Ishikawa (cell line): Measurements from ENCODE around the gene CYB5RL.

Experiments
- CEBPB ChIP-seq: IDR thresholded peaks from 2 replicates; pipeline ENCODE4 v1.6.1; 2012
- CREB1 ChIP-seq: IDR thresholded peaks from 2 replicates; pipeline ENCODE4 v1.6.1; 2012; ENCODE audit warnings: low read depth
- EGR1 ChIP-seq: IDR thresholded peaks from 2 replicates; pipeline ENCODE4 v1.6.1; 2012
- EP300 ChIP-seq: IDR thresholded peaks from 2 replicates; pipeline ENCODE4 v1.6.1; 2012; ENCODE audit warnings: borderline replicate concordance
- FOXM1 ChIP-seq: IDR thresholded peaks from 2 replicates; pipeline ENCODE4 v1.6.1; 2012; ENCODE audit warnings: low read depth, borderline replicate concordance
- NFIC ChIP-seq: IDR thresholded peaks from 2 replicates; pipeline ENCODE4 v1.6.1; 2012
- RAD21 ChIP-seq: IDR thresholded peaks from 2 replicates; pipeline ENCODE4 v1.6.1; 2012; ENCODE audit warnings: low read depth
- TAF1 ChIP-seq: IDR thresholded peaks from 2 replicates; pipeline ENCODE4 v1.6.1; 2012; ENCODE audit warnings: low read depth, mild to moderate bottlenecking
- TCF12 ChIP-seq: IDR thresholded peaks from 2 replicates; pipeline ENCODE4 v1.6.1; 2012; ENCODE audit warnings: low read depth
- TEAD4 ChIP-seq: IDR thresholded peaks from 2 replicates; pipeline ENCODE4 v1.6.1; 2012
- YY1 ChIP-seq: IDR thresholded peaks from 2 replicates; pipeline ENCODE4 v1.6.1; 2012; ENCODE audit warnings: low read depth
- ZBTB7A ChIP-seq: IDR thresholded peaks from 2 replicates; pipeline ENCODE4 v1.6.1; 2012; ENCODE audit warnings: low read depth
- TF ChIP-seq, protein P1 (sequence below): IDR thresholded peaks from 2 replicates; pipeline ENCODE4 v1.6.1; 2012
- TF ChIP-seq, protein P2 (sequence below): IDR thresholded peaks from 2 replicates; pipeline ENCODE4 v1.6.1; 2012; ENCODE audit warnings: low read depth, mild to moderate bottlenecking
- TF ChIP-seq, protein P3 (sequence below): IDR thresholded peaks from 2 replicates; pipeline ENCODE4 v1.6.1; 2012

Gene CYB5RL

DNA sequence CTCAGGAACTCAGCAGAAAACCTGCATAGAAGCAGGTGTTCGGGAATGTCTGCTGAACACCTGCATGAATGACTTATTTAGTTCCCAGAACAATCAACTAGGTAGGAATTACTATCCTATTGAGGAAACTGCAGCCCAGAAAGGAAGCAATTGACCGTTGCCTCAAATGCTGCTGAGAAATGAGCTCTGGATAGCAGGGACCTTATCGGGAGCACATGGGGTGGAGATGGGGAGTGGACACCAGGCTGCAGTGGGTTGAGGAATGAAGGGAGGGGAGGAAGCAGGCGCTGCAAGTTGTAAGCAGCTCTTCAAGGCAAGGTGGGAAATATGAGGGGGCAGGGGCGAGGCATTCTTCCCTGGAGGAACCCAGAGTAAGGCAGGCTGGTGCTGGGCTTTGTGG, 36.3 kb downstream of the CYB5RL start:
- TF ChIP-seq YY1 (no peak), CREB1 (no peak), TCF12 (no peak), FOXM1 (no peak), NFIC (no peak), TAF1 (no peak), ZBTB7A (no peak)
- TF ChIP-seq, protein P1, sequence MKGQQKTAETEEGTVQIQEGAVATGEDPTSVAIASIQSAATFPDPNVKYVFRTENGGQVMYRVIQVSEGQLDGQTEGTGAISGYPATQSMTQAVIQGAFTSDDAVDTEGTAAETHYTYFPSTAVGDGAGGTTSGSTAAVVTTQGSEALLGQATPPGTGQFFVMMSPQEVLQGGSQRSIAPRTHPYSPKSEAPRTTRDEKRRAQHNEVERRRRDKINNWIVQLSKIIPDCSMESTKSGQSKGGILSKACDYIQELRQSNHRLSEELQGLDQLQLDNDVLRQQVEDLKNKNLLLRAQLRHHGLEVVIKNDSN = no peak
- TF ChIP-seq, protein P2, sequence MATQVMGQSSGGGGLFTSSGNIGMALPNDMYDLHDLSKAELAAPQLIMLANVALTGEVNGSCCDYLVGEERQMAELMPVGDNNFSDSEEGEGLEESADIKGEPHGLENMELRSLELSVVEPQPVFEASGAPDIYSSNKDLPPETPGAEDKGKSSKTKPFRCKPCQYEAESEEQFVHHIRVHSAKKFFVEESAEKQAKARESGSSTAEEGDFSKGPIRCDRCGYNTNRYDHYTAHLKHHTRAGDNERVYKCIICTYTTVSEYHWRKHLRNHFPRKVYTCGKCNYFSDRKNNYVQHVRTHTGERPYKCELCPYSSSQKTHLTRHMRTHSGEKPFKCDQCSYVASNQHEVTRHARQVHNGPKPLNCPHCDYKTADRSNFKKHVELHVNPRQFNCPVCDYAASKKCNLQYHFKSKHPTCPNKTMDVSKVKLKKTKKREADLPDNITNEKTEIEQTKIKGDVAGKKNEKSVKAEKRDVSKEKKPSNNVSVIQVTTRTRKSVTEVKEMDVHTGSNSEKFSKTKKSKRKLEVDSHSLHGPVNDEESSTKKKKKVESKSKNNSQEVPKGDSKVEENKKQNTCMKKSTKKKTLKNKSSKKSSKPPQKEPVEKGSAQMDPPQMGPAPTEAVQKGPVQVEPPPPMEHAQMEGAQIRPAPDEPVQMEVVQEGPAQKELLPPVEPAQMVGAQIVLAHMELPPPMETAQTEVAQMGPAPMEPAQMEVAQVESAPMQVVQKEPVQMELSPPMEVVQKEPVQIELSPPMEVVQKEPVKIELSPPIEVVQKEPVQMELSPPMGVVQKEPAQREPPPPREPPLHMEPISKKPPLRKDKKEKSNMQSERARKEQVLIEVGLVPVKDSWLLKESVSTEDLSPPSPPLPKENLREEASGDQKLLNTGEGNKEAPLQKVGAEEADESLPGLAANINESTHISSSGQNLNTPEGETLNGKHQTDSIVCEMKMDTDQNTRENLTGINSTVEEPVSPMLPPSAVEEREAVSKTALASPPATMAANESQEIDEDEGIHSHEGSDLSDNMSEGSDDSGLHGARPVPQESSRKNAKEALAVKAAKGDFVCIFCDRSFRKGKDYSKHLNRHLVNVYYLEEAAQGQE = no peak

DNA sequence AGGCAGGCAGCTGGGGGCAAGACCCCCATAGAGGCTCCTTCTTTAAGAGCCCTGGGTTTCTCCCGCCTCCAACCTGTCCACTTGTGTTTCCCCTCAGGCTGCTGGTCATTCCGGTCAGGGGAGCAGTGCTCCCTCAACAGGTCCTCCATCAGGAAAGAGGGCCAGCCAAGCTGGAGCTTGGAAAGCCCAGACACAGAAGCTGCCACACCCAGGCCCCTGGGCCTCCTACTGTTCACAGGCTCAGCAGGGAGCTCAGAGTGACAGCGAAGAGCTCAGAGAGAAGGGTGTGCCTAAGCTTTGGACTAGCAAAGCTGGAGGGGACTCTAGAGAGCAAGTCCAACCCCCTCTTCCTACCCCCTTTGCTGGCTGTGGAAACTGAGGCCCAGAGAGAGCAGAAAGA, 36.8 kb downstream of the CYB5RL start:
- TF ChIP-seq TCF12 (no peak), NFIC (0 out of 2 replicates have a peak, but pooled peaks have one; percentile 11), RAD21 (no peak), EP300 (no peak), ZBTB7A (no peak)
- TF ChIP-seq, protein P1 = no peak

DNA sequence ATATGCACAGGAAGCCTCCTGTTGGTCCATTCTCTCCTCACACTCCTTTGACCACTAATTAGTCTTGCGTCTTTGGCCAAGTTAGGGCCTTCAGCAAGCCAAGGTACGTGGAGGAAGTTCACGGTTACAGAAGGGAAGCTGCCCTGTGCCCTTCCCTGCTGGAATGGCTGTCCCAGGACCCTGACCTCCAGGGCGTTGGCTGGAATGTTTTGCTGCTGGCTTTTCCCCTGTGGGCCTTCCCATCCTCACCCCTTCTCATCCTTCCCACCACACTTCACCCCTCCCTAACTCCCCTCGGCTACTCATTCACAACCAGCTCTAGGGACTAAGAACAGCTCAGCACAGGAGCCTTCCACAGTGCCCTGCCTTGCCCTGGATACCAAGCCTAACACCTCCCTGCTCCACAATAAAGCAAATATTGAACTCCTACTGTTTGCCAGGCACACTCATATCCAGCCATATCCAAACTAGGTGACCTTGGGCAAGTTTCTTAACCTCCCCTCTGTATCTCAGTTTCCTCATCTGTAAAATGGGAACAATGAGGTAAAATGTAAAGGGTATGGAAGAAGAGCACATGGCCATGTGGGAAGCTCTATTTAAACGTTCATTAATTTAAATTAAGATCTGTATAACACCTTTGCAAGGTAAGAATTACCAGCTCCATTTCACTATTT, 38.2 kb downstream of the CYB5RL start:
- no peak for TF ChIP-seq NFIC
- TF ChIP-seq ZBTB7A = no peak
- no peak for TF ChIP-seq CEBPB
- TF ChIP-seq, protein P2 = no peak
- no peak for TF ChIP-seq CREB1

DNA sequence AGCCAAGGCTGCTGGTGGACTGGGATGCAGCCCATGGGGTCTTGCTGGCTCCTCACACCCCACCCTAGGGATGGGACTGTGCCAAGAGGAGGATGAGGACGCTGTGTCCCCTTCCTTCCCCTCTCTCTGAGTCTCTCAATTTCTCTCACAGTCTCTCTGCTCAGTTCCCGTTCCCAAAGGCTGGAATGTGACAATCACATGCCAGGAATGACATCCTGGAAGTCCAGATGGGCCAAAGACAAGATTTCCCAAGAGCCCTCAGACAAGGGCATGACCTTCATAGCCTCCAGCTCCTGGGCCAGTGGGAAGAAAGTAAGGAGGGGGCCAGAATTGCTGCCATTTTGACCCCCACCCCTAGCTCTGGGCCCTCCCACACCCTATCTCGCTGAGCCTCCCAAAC, 39.5 kb downstream of the CYB5RL start:
- no peak for TF ChIP-seq EGR1
- 0 out of 2 replicates have a peak, but pooled peaks have one; percentile 18 for TF ChIP-seq TEAD4

DNA sequence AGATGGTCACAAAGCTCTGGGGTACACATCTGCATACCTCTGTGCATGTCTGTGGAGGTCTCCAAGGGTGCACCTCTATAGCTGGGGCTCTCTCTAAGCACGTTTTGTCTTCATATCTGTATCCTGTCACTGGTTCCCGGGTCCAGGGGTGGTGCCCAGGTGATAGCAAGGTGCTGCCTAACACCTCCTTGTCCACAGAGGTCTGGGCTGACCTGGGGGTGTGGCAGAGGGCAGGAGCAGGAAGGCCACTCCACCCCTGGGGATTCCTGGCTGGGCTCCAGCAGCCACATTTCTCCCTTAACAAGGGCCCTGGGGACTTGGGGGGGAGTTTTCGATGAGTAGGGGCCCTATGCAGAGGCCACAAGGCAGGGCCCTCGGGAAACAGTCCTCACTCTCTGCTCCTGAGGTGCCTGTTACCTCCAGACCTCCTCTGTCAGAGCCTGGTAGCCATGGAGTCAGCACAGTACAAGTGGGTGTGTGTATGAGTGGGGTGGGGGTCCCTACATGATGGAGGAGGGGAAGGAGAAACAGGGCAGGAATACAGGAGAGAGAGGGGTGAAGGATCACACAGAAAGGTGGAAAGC, 40.0 kb downstream of the CYB5RL start:
- TF ChIP-seq YY1 (no peak), RAD21 (no peak), EGR1 (no peak), EP300 (no peak)
- TF ChIP-seq, protein P1 = no peak

DNA sequence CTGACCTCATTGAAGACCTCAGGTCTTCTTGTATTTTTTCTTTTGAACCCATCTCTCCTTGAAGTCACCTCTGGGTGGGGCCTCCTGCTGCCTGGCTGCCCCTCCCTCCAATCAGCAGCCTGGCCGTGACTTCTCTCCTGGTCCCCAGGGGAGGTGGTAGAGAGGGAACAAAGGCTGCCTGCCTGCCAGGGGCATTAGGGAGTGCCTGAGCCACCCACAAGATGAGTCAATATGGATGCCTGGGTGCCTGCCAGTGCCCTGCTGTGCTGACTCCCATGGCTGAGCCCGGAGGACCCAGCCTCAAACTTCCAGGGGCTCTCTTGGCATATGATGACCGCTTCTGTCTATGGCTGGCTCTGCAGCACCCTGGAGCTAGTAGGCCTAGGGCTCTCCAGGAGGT, 41.8 kb downstream of the CYB5RL start:
- peak; percentile 87 for TF ChIP-seq NFIC
- TF ChIP-seq FOXM1 = no peak
- TF ChIP-seq, protein P3, sequence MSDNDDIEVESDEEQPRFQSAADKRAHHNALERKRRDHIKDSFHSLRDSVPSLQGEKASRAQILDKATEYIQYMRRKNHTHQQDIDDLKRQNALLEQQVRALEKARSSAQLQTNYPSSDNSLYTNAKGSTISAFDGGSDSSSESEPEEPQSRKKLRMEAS = no peak; the same call in 1 of the 2 replicates
- TF ChIP-seq, protein P1 = no peak
- TF ChIP-seq CREB1 = no peak
- TF ChIP-seq TEAD4 = 0 out of 2 replicates have a peak, but pooled peaks have one; percentile 24
- TF ChIP-seq TCF12 = peak; percentile 61; the same call in 1 of the 2 replicates
- peak; percentile 63; the same call in 1 of the 2 replicates for TF ChIP-seq EP300
- peak; percentile 74 for TF ChIP-seq YY1
- TF ChIP-seq CEBPB = no peak
- no peak for TF ChIP-seq TAF1
- no peak for TF ChIP-seq RAD21
- no peak for TF ChIP-seq EGR1
- TF ChIP-seq ZBTB7A = peak; percentile 64; the same call in 1 of the 2 replicates
- TF ChIP-seq, protein P2 = no peak
